Endothelial cell of umbilical vein (primary cell): Measurements from ENCODE around the gene ADORA2B. TPM values are rescaled to one million over a fixed set of nuclear protein-coding genes. Genes with fewer than 3 reads are reported as not detected.

Source experiments
- BruUV-seq: library from RNA; stranded (reverse); fragments of 400-500 nt; replicated peaks from 2 replicates; lab custom pipeline; 2021; lab: Mats Ljungman, UMichigan
- CTCF ChIA-PET: fragments of 300-600, 350-600 bp; sonication (Branson Sonifier 250); formaldehyde crosslinking; loops from one replicate; lab custom pipeline; 2021; ENCODE audit warnings: antibody characterized with exemption, inconsistent platforms; lab: Charles Lee
- POLR2A ChIA-PET: fragments of 300-600, 350-600 bp; sonication (Branson Sonifier 250); formaldehyde crosslinking; loops from one replicate; lab custom pipeline; 2021; ENCODE audit warnings: antibody characterized with exemption, inconsistent platforms; lab: Charles Lee
- DNase-seq: peaks from one replicate; pipeline ENCODE4 v3.0.0-alpha.2; 2011; ENCODE audit warnings: low read depth, low spot score
- FAIRE-seq: peaks from 2 replicates; lab custom pipeline; 2011; peaks lifted over from hg19 to GRCh38; lab: Jason Lieb, UNC
- H2AFZ ChIP-seq: 2 replicates; pipeline ENCODE4 v1.6.0; 2012; ENCODE audit warnings: low read depth, low read length, control low read depth, inconsistent platforms
- H3K27ac ChIP-seq: 2 replicates; pipeline ENCODE4 v1.5.1; 2011; ENCODE audit warnings: low read depth, mild to moderate bottlenecking, control low read depth, low read length, moderate library complexity; ENCODE audit not compliant: insufficient read depth
- H3K27me3 ChIP-seq, 2 experiments: 2 replicates each; pipeline versions ENCODE4 v1.6.0 to v1.6.1; 2011; ENCODE audit warnings: low read length in 2 of 2, mixed read lengths in 1 of 2; ENCODE audit not compliant: control insufficient read depth in 2 of 2, insufficient read depth in 2 of 2
- H3K36me3 ChIP-seq, 2 experiments: 2 replicates in 1 of 2; 3 replicates in 1 of 2; pipeline ENCODE4 v1.5.1; 2011; ENCODE audit warnings: low read length in 2 of 2, mild to moderate bottlenecking in 1 of 2, moderate library complexity in 1 of 2; ENCODE audit not compliant: control insufficient read depth in 2 of 2, insufficient read depth in 2 of 2; ENCODE audit errors: extremely low read depth in 1 of 2
- H3K4me1 ChIP-seq: 3 replicates; pipeline ENCODE4 v1.5.1; 2011; ENCODE audit warnings: mild to moderate bottlenecking, low read length; ENCODE audit not compliant: control insufficient read depth, insufficient read depth; ENCODE audit errors: extremely low read depth
- H3K4me2 ChIP-seq: 2 replicates; pipeline ENCODE4 v1.6.1; 2011; ENCODE audit warnings: low read length, control low read depth, mixed read lengths; ENCODE audit not compliant: insufficient read depth
- H3K4me3 ChIP-seq, 3 experiments: fragments of 200-600 bp in 1 of 3; sonication (generic), shearing (Covaris generic) in 1 of 3; replicated peaks in 1 of 3; 2 replicates each; pipeline ENCODE4 v1.5.1; 2011 to 2016; ENCODE audit warnings: control low read depth in 3 of 3, low read length in 3 of 3, mild to moderate bottlenecking in 2 of 3, inconsistent platforms in 1 of 3, low read depth in 1 of 3, moderate library complexity in 1 of 3; ENCODE audit not compliant: insufficient read depth in 1 of 3
- H3K79me2 ChIP-seq: 2 replicates; pipeline ENCODE4 v1.6.0; 2012; ENCODE audit warnings: low read length, inconsistent platforms; ENCODE audit not compliant: control insufficient read depth, insufficient read depth
- H3K9ac ChIP-seq: replicated peaks from 2 replicates; pipeline ENCODE3; 2011; ENCODE audit warnings: low read length, control low read depth; ENCODE audit not compliant: insufficient read depth; ENCODE audit errors: extremely low read depth
- H3K9me1 ChIP-seq: replicated peaks from 3 replicates; pipeline ENCODE4 v1.6.0; 2011; ENCODE audit warnings: mild to moderate bottlenecking, low read length; ENCODE audit not compliant: control insufficient read depth, insufficient read depth; ENCODE audit errors: extremely low read depth
- H3K9me3 ChIP-seq: replicated peaks from 2 replicates; pipeline ENCODE4 v1.5.1; 2012; ENCODE audit warnings: low read length, inconsistent platforms; ENCODE audit not compliant: control insufficient read depth, insufficient read depth
- H4K20me1 ChIP-seq: replicated peaks from 2 replicates; pipeline ENCODE3; 2011; ENCODE audit warnings: mild to moderate bottlenecking, low read length; ENCODE audit not compliant: control insufficient read depth, insufficient read depth; ENCODE audit errors: extremely low read depth
- EZH2 ChIP-seq: IDR thresholded peaks from 2 replicates; pipeline ENCODE4 v1.6.1; 2012; ENCODE audit warnings: borderline replicate concordance, low read depth, mild to moderate bottlenecking, moderate library complexity, low read length, inconsistent platforms; ENCODE audit not compliant: severe bottlenecking
- FOS ChIP-seq: IDR thresholded peaks from 2 replicates; pipeline ENCODE4 v1.6.1; 2011; ENCODE audit warnings: mild to moderate bottlenecking, low read length, moderate library complexity, borderline replicate concordance; ENCODE audit not compliant: insufficient read depth
- GATA2 ChIP-seq: IDR thresholded peaks from 2 replicates; pipeline ENCODE4 v1.7.0; 2011; ENCODE audit warnings: low read depth, mild to moderate bottlenecking, moderate library complexity, mixed read lengths, low read length; ENCODE audit not compliant: insufficient read length, insufficient read depth
- JUN ChIP-seq: IDR thresholded peaks from 2 replicates; pipeline ENCODE4 v1.6.1; 2011; ENCODE audit warnings: borderline replicate concordance, low read depth; ENCODE audit not compliant: insufficient read length, insufficient read depth
- MYC ChIP-seq: IDR thresholded peaks from one replicate; pipeline ENCODE4 v1.6.1; 2011; ENCODE audit warnings: mild to moderate bottlenecking, low read depth, low read length
- POLR2A ChIP-seq: IDR thresholded peaks from 2 replicates; pipeline ENCODE4 v1.6.1; 2012; ENCODE audit warnings: low read depth, mild to moderate bottlenecking, control low read depth, low read length
- POLR2AphosphoS5 ChIP-seq: IDR thresholded peaks from 2 replicates; pipeline ENCODE4 v1.6.1; 2012; ENCODE audit warnings: low read depth, mild to moderate bottlenecking, control low read depth, low read length, moderate library complexity; ENCODE audit not compliant: insufficient read depth
- dilution Hi-C: fragments of 300-500 bp; cut with MboI; formaldehyde crosslinking; loops from one replicate; pipeline ENCODE4 v1.15.0; 2019; ENCODE audit warnings: low sequenced_read_pairs; ENCODE audit not compliant: extremely low pct_ligation_motif_present
- intact Hi-C: fragments of 100-400 bp; cut with micrococcal nuclease; formaldehyde crosslinking; loops from one replicate; pipeline ENCODE4 v1.10.0; 2022
- polyA plus RNA-seq, 4 experiments: library from polyadenylated mRNA; depleted of rRNA in 3 of 4; stranded (reverse) in 3 of 4; unstranded in 1 of 4; fragments of >200 nt; gene quantifications; 2 replicates each; pipeline versions ENCODE4 v1.2.1 to v1.2.3, GENCODE V29; 2011 to 2012; ENCODE audit warnings: missing spikeins in 1 of 4
- total RNA-seq: library from RNA; stranded (reverse); gene quantifications from 2 replicates; pipeline ENCODE4 v1.2.3, GENCODE V29; 2021
- TF ChIP-seq, protein P1 (sequence below): IDR thresholded peaks from 2 replicates; pipeline ENCODE4 v1.6.1; 2011; ENCODE audit not compliant: insufficient read depth, insufficient read length
- TF ChIP-seq, protein P2 (sequence below), 2 donors: IDR thresholded peaks; 1 replicate in 1 of 2; 2 replicates in 1 of 2; pipeline ENCODE4 v1.5.1; 2011; ENCODE audit warnings: low read length in 2 of 2, mild to moderate bottlenecking in 2 of 2, moderate library complexity in 2 of 2, control low read depth in 1 of 2, inconsistent platforms in 1 of 2, low read depth in 1 of 2; ENCODE audit not compliant: insufficient read depth in 1 of 2; ENCODE audit errors: extremely low read depth in 1 of 2

ADORA2B gene
- total and polyA plus RNA-seq, 2 donors (not counting 3 experiments of a cell fraction or from before 2014, with no cell fraction given) = 8.8 to 9.8 TPM

DNA sequence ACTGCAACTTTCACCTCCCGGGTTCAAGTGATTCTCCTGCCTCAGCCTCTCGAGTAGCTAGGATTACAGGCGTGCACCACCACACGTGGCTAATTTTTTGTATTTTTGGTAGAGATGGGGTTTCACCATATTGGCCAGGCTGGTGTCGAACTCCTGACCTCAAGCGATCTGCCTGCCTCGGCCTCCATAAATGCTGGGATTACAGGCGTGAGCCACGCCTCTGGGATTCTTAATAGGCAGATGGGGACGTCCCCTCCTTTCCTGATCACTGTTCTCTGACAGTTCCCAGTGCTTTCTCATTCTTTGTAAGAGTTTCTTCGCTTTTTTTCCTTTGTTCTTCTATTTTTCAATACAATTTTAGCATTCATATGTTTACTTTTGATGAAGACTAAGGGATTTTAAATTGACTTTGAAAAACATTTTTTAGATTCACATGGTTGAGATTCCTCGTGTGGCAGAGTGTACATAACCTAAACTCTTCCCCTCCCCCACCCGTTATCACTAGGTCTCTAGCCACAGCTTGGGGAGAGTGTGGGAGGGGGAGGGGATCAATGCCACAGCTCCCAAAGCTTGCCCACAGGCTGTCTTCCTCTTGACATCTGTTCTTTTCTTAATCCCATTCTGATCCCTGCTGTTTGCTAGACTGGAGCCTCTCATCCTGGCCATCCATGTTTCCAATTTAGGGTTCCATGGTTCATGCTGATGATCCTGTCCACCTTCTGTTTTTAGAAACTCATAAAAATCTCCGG lies 11.0 kb downstream of the ADORA2B start:
- TF ChIP-seq FOS = no peak
- TF ChIP-seq, protein P1, sequence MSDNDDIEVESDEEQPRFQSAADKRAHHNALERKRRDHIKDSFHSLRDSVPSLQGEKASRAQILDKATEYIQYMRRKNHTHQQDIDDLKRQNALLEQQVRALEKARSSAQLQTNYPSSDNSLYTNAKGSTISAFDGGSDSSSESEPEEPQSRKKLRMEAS = no peak
- TF ChIP-seq JUN = no peak
- no peak for TF ChIP-seq GATA2
- no peak for TF ChIP-seq POLR2A
- TF ChIP-seq MYC = no peak
- no peak for TF ChIP-seq POLR2AphosphoS5
- no peak for TF ChIP-seq EZH2
- TF ChIP-seq, protein P2, sequence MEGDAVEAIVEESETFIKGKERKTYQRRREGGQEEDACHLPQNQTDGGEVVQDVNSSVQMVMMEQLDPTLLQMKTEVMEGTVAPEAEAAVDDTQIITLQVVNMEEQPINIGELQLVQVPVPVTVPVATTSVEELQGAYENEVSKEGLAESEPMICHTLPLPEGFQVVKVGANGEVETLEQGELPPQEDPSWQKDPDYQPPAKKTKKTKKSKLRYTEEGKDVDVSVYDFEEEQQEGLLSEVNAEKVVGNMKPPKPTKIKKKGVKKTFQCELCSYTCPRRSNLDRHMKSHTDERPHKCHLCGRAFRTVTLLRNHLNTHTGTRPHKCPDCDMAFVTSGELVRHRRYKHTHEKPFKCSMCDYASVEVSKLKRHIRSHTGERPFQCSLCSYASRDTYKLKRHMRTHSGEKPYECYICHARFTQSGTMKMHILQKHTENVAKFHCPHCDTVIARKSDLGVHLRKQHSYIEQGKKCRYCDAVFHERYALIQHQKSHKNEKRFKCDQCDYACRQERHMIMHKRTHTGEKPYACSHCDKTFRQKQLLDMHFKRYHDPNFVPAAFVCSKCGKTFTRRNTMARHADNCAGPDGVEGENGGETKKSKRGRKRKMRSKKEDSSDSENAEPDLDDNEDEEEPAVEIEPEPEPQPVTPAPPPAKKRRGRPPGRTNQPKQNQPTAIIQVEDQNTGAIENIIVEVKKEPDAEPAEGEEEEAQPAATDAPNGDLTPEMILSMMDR (IDR thresholded peaks at IDR 0.05; ENCODE audit: extremely low read depth in 1 of 2, insufficient read depth in 1 of 2, low read depth in 1 of 2, low read length in 2 of 2) = no peak
- no peak overlapping the region for H2AFZ ChIP-seq
- BruUV-seq = no TSS peak
- no peaks in the 10 kb centered on the region for H3K36me3 ChIP-seq
- DNase-seq (no peak), FAIRE-seq (no peak)
- dilution Hi-C loops (no loop called here), intact Hi-C loops (no loop called here)
- no peak overlapping the region for H3K4me3 ChIP-seq
- no peaks in the 10 kb centered on the region for H3K27me3 ChIP-seq
- CTCF ChIA-PET = no interaction called here
- H4K20me1 ChIP-seq = no peaks in the 10 kb centered on the region
- POLR2A ChIA-PET = no interaction called here
- H3K27ac ChIP-seq = no peak overlapping the region
- H3K79me2 ChIP-seq = peaks cover 25% of the 10 kb centered on the region
- H3K4me2 ChIP-seq = no peak overlapping the region
- H3K9ac ChIP-seq = no peak overlapping the region
- H3K9me1 ChIP-seq = no peaks in the 10 kb centered on the region
- H3K4me1 ChIP-seq = peaks cover 39% of the 10 kb centered on the region
- no peaks in the 10 kb centered on the region for H3K9me3 ChIP-seq
